HCT116 (cell line): Measurements from ENCODE around the gene CNTNAP2.

ENCODE experiments used
- CTCF ChIP-seq, 3 experiments: fragments of 200-600 bp in 1 of 3; sonication (generic) in 1 of 3; IDR thresholded peaks in 2 of 3; conservative IDR thresholded peaks in 1 of 3; 2 replicates each; pipeline ENCODE4 v1.5.1; 2012 to 2017; ENCODE audit warnings: low read depth in 2 of 3, low read length in 2 of 3, antibody characterized with exemption in 1 of 3, borderline replicate concordance in 1 of 3, control low read depth in 1 of 3, mild to moderate bottlenecking in 1 of 3, mixed read lengths in 1 of 3, mixed run types in 1 of 3, moderate library complexity in 1 of 3; ENCODE audit not compliant: insufficient read depth in 1 of 3
- EZH2phosphoT487 ChIP-seq: fragments of 200-600 bp; IDR thresholded peaks from 2 replicates; pipeline ENCODE4 v1.6.1; 2018; ENCODE audit warnings: antibody characterized with exemption, borderline replicate concordance
- JUND ChIP-seq: IDR thresholded peaks from 2 replicates; pipeline ENCODE4 v1.6.1; 2012
- MAX ChIP-seq: IDR thresholded peaks from 2 replicates; pipeline ENCODE4 v1.6.1; 2012
- POLR2A ChIP-seq: IDR thresholded peaks from 2 replicates; pipeline ENCODE4 v1.7.0; 2011; ENCODE audit warnings: borderline replicate concordance; ENCODE audit not compliant: insufficient read depth, insufficient read length; ENCODE audit errors: extremely low read depth
- POLR2AphosphoS5 ChIP-seq: IDR thresholded peaks from 2 replicates; pipeline ENCODE4 v1.6.1; 2011; ENCODE audit warnings: mild to moderate bottlenecking, low read depth, low read length, moderate library complexity

GRCh38 chr7:148211740-148212151 lies 2095.1 kb downstream of the CNTNAP2 start:
- TF ChIP-seq POLR2AphosphoS5 (no peak), MAX (no peak), CTCF (IDR thresholded peaks at IDR 0.05 in 2 of 3, conservative IDR thresholded peaks at IDR 0.05 in 1 of 3; ENCODE audit: borderline replicate concordance in 1 of 3, insufficient read depth in 1 of 3, low read depth in 2 of 3, low read length in 2 of 3) (no peak), EZH2phosphoT487 (no peak), POLR2A (no peak), JUND (no peak)
